Renal pelvis (tissue), 4 donors: Measurements from ENCODE around the gene HJURP. TPM values are rescaled to one million over a fixed set of nuclear protein-coding genes. Genes with fewer than 3 reads are reported as not detected.

Experiments used
- DNase-seq: peaks from one replicate; pipeline ENCODE4 v3.0.0-alpha.2; 2013
- polyA plus RNA-seq, 3 donors: library from polyadenylated mRNA; unstranded; fragments of 120-200 nt; gene quantifications; one replicate each; pipeline ENCODE4 v1.2.1, GENCODE V29; 2013; ENCODE audit not compliant: insufficient read length in 3 of 3

HJURP gene
- polyA plus RNA-seq, 3 donors: 22.3 to 24.9 (median 23.4) TPM

DNA sequence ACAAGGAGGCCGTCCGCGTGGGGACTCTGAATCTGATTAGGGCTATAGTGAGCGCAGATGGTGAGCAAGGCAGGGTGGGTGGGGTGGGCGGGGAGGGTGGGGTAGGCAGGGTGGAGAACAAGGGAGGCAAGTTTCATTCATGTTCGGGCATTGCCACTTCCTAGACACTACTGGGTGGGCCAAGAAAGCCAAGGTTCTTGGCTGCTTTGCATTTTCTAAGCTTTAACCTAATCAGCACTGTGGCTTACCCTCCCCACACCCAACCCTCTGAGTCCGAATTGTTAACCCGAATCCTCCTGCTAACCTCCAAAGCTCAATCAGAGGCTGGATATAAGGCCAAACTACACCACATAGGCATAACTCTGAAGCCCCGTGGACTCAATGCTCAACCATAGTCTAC lies 58.1 kb downstream of the HJURP start:
- DNase-seq: no peak

DNA sequence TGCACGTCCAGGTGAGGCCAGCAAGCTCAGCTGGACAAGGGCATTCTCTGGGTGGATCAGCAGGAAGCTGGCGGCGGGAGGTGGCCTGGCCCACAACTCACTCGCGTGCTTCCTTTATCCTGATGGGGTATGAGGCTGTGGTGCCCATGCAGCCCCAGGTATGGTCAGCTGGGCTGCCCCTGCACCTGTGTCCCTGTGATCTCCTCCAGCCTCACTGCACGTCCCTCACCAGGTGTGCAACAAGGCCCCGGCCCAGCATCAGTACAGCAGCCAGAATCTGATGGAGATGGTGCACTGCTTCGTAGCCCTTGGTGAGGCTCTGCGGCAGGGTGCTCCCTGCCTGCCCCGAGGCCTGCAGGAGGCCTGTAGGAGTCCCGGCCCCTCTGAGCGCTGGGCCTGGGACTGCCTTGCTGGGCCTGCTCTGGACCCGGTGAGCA lies 58.6 kb downstream of the HJURP start:
- DNase-seq: no peak

DNA sequence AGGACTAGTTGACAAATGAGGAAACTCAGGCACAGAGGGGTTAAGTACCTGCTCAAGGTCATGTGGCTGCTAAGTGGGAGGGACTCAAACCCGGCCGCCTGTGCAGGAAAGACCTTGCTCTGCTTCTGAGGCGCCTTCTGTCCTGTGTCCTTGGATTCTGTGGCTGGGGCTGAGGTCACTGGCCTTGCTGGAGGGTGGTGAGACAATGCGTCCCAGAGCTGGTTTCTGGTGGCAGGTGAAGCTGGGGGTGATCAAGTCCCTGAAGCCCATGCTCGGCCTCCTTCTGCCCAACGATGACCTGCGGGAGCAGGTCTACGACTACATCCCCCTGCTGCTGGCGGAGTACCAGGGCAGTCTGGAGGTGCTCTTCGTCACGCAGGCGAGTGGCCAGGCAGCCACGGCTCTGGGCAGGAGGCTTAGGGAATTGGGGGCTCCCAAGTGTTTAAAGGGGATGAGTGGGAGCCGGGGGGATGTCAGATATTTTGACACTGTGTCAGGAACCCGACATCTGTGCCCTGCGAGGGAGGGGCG lies 60.1 kb downstream of the HJURP start:
- DNase-seq: no peak

DNA sequence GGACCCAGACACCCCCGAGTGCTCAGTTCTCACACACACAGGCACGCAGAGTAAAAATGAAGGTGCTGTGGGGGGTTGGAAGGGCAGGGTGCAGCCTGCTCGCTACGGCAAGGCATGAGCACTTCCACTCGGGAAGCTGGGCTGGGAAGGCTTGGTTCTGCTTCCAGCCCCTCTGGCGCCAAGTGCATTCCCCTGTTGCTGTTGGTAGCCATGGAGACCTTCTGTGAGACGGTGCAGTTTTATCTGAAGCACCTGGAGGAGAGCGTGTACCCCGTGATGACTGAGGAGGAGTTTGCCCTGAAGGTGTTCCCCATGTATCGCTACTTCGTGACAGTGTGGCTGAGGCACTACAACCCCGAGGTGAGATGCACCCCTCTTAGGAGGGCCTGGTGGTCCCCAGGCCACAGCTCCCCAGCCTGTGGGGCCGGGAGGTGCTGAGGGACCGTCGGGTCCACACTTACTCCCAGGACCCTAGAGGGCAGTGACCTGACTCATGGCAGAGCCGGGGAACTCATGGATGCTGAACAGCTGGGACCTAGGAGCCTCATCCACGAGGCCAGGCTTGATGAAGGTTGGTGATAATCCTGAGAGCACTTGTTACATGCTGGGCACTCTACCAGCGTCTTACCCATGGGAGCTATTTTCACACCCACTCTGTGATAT lies 60.7 kb downstream of the HJURP start:
- DNase-seq: no peak

DNA sequence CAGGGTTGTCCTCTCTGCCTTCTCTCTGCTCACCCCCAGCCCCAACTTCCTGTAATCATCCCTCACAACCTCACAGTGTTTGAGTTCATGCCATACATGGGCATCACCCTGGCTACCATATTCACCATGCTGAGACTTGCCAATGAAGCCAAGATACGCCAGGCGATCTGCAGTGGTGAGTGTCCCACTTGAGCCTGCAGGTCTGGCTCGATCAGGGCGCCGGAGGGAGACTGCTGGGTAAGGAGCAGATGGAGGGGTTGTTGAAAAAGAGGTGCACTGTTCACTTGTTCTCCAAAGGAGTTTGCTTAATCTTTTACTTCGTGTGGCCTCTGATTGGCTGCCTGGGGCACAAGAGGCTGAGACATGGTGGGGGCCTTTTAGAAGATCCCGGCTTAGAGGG lies 61.6 kb downstream of the HJURP start:
- no peak for DNase-seq

DNA sequence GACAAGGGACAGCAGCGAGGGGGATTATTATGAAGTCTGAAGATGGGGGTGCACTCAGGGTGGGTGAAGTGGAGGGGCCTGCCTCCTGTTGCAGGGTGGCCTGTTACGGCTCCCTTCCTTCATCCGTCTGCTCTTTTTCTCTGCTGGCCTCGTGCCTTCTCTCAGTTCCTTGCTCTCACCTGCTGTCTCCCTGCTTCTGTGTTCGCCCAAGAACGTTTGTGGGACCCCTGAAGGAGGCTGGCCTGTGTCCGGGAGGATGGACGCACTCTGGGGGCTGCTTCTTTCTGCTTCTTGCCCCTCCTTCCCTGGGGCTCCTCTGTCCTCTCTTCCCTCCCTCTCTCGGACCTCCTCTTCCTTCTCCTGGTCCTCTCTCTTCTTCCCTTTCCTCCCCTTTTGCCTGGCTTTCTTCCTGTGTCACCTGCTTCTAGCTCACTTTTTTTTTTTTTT lies 62.4 kb downstream of the HJURP start:
- no peak for DNase-seq

DNA sequence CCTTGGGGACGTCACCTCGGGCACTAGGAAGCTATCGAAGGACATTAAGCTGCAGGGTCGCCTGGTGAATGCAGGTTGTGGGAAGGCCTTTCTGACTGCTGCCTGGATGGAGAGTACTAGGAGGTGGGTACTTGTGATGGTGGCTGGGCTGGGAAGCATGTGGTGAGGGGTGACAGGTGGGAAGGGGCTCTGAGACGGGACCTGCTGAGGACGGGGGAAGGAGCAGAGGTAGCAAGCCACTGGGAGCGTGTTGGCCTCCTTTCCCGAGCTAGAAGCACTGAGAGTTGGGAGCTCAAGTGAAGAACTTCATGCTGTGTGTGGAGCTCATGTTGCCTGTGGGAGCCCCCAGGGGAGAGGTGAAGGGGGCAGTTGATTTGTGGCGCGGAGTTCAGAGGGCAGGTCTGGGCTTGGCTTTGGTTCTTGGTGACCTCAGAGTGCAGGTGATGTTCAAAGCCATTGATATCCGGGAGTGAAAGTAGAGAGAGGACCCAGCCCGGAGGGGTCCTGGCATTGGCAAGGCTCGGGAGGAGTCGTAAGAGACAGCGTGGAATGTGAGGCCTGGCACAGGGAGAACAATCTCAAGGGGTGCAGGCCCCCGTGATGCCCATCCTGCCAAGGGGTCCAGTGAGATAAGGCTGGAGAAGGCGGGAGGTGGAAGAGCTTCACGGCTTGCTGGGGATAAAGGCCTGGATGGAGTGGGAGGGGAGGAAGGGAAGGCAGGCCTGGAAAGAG lies 63.0 kb downstream of the HJURP start:
- no peak for DNase-seq

DNA sequence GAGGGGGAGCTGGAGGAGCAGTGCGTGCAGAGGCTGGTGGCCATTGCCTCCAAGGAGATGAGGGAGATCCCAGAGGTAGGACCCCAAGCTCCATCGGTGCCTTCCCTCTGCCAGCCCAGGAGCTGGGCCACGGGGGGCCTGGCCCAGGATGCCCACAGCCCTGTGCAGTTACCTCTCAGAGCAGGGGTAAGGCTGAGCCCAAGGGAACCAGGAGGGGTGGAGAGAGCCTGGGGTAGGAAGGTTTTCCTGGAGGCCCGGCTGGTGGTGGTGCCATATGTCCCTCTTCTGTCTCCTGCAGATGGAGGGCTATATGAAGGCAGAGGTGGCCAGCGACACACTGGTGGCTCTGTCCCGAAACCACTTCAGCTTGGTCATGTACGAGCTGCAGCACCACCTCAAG lies 64.8 kb downstream of the HJURP start:
- no peak for DNase-seq

Other genes with a start within 250 kb of the HJURP start
- gene UGT1A8, start 236.9 kb downstream of the HJURP start, polyA plus RNA-seq: not detected
- gene UGT1A10, start 218.1 kb downstream of the HJURP start, polyA plus RNA-seq: not detected
- 1 to 10 TPM; 6.0 to 8.4 (median 7.8) TPM for gene UGT1A9, start 182.6 kb downstream of the HJURP start, polyA plus RNA-seq
- gene UGT1A7, start 172.6 kb downstream of the HJURP start, polyA plus RNA-seq: not detected
- gene UGT1A6, start 161.6 kb downstream of the HJURP start, polyA plus RNA-seq: 1 to 10 TPM; 2.8 to 3.7 (median 2.8) TPM
- gene UGT1A5, start 141.6 kb downstream of the HJURP start, polyA plus RNA-seq: not detected
- gene UGT1A4, start 135.8 kb downstream of the HJURP start, polyA plus RNA-seq: not detected
- under 1 TPM in 1 of 3 donors, not detected in 2; 0.14 TPM for gene UGT1A3, start 125.5 kb downstream of the HJURP start, polyA plus RNA-seq
- under 1 TPM; 0.20 to 0.90 (median 0.74) TPM for gene UGT1A1, start 94.3 kb downstream of the HJURP start, polyA plus RNA-seq
- gene MROH2A, start 76.2 kb downstream of the HJURP start, polyA plus RNA-seq: under 1 TPM in 2 of 3 donors, not detected in 1; 0.22 to 0.33 TPM
- gene TRPM8, start 62.8 kb upstream of the HJURP start, polyA plus RNA-seq: under 1 TPM; 0.10 to 0.43 (median 0.13) TPM
- gene SPP2, start 196.2 kb upstream of the HJURP start, polyA plus RNA-seq: not detected